GM10248 (cell line): ENCODE data around the gene HECW1.

ENCODE experiments used
- CTCF ChIA-PET: fragments of 300-600 bp; sonication (Branson Sonifier 250); formaldehyde crosslinking; extraction: SDS; loops from one replicate; lab custom pipeline; 2021; ENCODE audit warnings: antibody characterized with exemption; lab: Yijun Ruan, JAX
- POLR2A ChIA-PET: fragments of 350-650 bp; sonication (Branson Sonifier 250); formaldehyde crosslinking; extraction: SDS; loops from one replicate; lab custom pipeline; 2020; ENCODE audit warnings: antibody characterized with exemption; lab: Yijun Ruan, JAX
- DNase-seq: peaks from one replicate; pipeline ENCODE4 v3.0.0; 2012; ENCODE audit errors: extremely low spot score
- CTCF ChIP-seq: IDR thresholded peaks from 2 replicates; pipeline ENCODE4 v1.5.1; 2012; ENCODE audit warnings: mild to moderate bottlenecking, low read depth; ENCODE audit errors: extremely low read depth, missing control alignments, control extremely low read depth

HECW1 gene

GRCh38 chr7:43166686-43167085 lies 54.2 kb downstream of the HECW1 start:
- no peak for TF ChIP-seq CTCF
- CTCF ChIA-PET: interaction anchor here (1.1 to 1.7 kb wide), 2 partner anchors 34 to 46 kb away, joined by 3 read pairs; no protein-coding TSS in a partner anchor
- POLR2A ChIA-PET: no interaction called here
- no peak for DNase-seq

GRCh38 chr7:43169076-43169475 lies 56.6 kb downstream of the HECW1 start:
- no peak for TF ChIP-seq CTCF
- CTCF ChIA-PET: interaction anchor here (0.8 to 1.2 kb wide), 2 partner anchors 9 to 16 kb away, joined by 3 read pairs; no protein-coding TSS in a partner anchor
- DNase-seq: no peak
- POLR2A ChIA-PET: no interaction called here

GRCh38 chr7:43170571-43170970 lies 58.1 kb downstream of the HECW1 start:
- no peak for TF ChIP-seq CTCF

GRCh38 chr7:43175570-43176200 lies 63.2 kb downstream of the HECW1 start:
- CTCF ChIA-PET: interaction anchor here (1.4 to 2.1 kb wide), 2 partner anchors 12 to 67 kb away, joined by 4 to 11 read pairs; no protein-coding TSS in a partner anchor
- TF ChIP-seq CTCF: no peak
- POLR2A ChIA-PET: interaction anchor here (0.7 kb wide), 1 partner anchor 9 kb away, joined by 3 read pairs; no protein-coding TSS in a partner anchor
- no peak for DNase-seq

More at GRCh38 chr7:43170571-43170970, 58.1 kb downstream of the HECW1 start:
- ChIA-PET POLR2A (no interaction called here), CTCF (interaction anchor here (0.9 kb wide), 1 partner anchor 229 kb away, joined by 4 read pairs; no protein-coding TSS in a partner anchor)
- no peak for DNase-seq

GRCh38 chr7:43179393-43179792 lies 66.9 kb downstream of the HECW1 start:
- DNase-seq: no peak
- TF ChIP-seq CTCF: no peak
- ChIA-PET POLR2A (no interaction called here), CTCF (no interaction called here)

GRCh38 chr7:43192806-43193460 lies 80.5 kb downstream of the HECW1 start:
- TF ChIP-seq CTCF: no peak
- DNase-seq: no peak
- POLR2A ChIA-PET: no interaction called here
- CTCF ChIA-PET: no interaction called here
